ENCODE measurements around the gene PRKD3.

DNA sequence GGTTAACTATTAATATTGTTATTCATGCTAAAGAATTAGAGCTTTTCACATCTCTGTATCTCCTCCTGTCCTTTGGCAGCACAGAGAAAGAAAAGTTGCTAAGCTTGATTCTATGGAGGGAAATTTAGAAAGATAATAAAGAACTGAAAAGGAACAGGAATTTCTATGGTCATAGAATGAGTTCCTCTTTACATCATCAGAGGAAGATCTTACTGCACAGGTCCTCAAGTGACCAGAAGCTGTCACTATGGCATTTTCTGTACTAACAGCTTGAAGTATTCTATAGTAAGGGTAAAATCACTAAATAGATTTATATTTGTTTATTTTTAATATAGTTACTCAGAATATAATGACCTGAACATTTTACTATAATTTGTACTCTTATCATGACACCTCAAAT lies 6.0 kb upstream of the PRKD3 start:
- TF ChIP-seq, protein P1, sequence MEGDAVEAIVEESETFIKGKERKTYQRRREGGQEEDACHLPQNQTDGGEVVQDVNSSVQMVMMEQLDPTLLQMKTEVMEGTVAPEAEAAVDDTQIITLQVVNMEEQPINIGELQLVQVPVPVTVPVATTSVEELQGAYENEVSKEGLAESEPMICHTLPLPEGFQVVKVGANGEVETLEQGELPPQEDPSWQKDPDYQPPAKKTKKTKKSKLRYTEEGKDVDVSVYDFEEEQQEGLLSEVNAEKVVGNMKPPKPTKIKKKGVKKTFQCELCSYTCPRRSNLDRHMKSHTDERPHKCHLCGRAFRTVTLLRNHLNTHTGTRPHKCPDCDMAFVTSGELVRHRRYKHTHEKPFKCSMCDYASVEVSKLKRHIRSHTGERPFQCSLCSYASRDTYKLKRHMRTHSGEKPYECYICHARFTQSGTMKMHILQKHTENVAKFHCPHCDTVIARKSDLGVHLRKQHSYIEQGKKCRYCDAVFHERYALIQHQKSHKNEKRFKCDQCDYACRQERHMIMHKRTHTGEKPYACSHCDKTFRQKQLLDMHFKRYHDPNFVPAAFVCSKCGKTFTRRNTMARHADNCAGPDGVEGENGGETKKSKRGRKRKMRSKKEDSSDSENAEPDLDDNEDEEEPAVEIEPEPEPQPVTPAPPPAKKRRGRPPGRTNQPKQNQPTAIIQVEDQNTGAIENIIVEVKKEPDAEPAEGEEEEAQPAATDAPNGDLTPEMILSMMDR (conservative IDR thresholded peaks at IDR 0.05 in 1 of 2, IDR thresholded peaks at IDR 0.05 in 1 of 2; ENCODE audit: low read depth in 1 of 2, low read length in 2 of 2), result no peak
- TF ChIP-seq EZH2 (IDR thresholded peaks at IDR 0.05; ENCODE audit: low read length, missing control alignments), result no peak

Measured in fibroblast of lung (primary cell).